ENCODE data around the gene APOA1. TPM values are rescaled to one million over a fixed set of nuclear protein-coding genes. Genes with fewer than 3 reads are reported as not detected.

Gene APOA1
- polyA plus RNA-seq, 1 experiment, result not detected

DNA sequence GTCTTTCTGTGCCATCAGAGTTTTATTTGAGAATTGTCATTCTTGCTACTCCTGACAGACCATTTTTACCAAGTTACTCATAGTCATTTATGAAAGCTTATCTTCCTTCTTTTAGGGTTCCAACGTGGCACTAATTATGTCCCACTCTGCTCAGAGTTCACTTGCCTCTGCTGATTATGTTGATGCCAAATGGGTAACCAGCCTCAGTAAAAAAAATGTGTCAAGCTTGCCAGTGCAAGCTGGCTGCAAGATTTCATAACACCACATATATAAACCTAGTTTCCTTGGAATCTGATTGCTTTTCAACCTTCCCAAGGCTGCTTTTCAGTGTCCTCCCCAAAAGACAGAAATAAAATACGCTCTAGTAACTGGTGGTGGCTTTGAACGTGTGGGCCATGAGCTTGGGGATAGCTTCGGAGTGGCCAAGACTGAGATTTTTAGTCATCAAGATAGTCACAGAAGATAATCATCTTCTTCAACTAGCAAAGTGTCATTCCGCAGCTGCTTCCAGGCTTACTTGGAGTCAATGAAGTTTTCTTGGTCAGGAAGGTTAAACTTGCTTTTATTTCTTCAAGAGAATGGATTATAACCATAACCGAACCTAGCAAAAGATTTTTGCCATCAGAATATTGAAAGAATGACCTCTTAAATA, 29.5 kb upstream of the APOA1 start:
- H3K27me3 ChIP-seq (ENCODE audit: control insufficient read depth, insufficient read depth, low read length), result no peaks in the 10 kb centered on the region
- TF ChIP-seq, protein P1, sequence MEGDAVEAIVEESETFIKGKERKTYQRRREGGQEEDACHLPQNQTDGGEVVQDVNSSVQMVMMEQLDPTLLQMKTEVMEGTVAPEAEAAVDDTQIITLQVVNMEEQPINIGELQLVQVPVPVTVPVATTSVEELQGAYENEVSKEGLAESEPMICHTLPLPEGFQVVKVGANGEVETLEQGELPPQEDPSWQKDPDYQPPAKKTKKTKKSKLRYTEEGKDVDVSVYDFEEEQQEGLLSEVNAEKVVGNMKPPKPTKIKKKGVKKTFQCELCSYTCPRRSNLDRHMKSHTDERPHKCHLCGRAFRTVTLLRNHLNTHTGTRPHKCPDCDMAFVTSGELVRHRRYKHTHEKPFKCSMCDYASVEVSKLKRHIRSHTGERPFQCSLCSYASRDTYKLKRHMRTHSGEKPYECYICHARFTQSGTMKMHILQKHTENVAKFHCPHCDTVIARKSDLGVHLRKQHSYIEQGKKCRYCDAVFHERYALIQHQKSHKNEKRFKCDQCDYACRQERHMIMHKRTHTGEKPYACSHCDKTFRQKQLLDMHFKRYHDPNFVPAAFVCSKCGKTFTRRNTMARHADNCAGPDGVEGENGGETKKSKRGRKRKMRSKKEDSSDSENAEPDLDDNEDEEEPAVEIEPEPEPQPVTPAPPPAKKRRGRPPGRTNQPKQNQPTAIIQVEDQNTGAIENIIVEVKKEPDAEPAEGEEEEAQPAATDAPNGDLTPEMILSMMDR (IDR thresholded peaks at IDR 0.05; ENCODE audit: low read depth, low read length), result no peak
- H3K27ac ChIP-seq (ENCODE audit: low read depth, low read length), result no peak overlapping the region
- CTCF ChIA-PET, result interaction anchor here (0.6 to 1.9 kb wide), 3 partner anchors 12 to 232 kb away, joined by 3 to 4 read pairs (median 3); no protein-coding TSS in a partner anchor
- no peak overlapping the region for H3K4me3 ChIP-seq (ENCODE audit: low read depth, low read length)
- POLR2A ChIA-PET, result no interaction called here
- DNase-seq (ENCODE audit: low read depth, low spot score), result no peak
- no peaks in the 10 kb centered on the region for H3K9me3 ChIP-seq (ENCODE audit: control insufficient read depth, insufficient read depth, low read length)

- no peak for DNase-seq (ENCODE audit: low read depth, low spot score)
- H3K9me3 ChIP-seq (ENCODE audit: control insufficient read depth, insufficient read depth, low read length), result no peaks in the 10 kb centered on the region
- TF ChIP-seq, protein P1 (IDR thresholded peaks at IDR 0.05; ENCODE audit: low read depth, low read length), result no peak
- POLR2A ChIA-PET, result no interaction called here
- H3K27me3 ChIP-seq (ENCODE audit: control insufficient read depth, insufficient read depth, low read length), result no peaks in the 10 kb centered on the region
- CTCF ChIA-PET, result interaction anchor here (1.0 kb wide), 1 partner anchor 15 kb away, joined by 4 read pairs; no protein-coding TSS in a partner anchor
- no peak overlapping the region for H3K4me3 ChIP-seq (ENCODE audit: low read depth, low read length)
- no peak overlapping the region for H3K27ac ChIP-seq (ENCODE audit: low read depth, low read length)
Measured at GRCh38 chr11:116865696-116866095, 28.3 kb upstream of the APOA1 start.

DNA sequence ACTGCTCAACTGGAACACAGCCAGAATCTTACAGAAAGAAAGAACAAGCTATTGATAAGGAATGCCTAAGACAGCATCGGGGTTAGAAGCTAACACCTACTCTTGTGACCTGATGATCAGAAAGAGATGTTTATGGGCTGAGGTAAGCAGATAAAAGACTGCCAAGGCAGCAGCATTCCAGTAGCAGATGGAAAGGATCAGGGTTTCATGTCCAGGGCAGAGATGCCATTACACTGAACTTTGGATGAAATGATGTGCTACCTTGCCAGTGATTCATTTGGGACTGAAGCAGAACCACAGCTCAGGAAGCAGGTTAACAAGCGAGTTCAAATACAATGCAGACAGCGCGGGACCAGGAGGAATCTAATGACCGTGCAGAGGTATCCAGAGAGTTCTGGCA, 27.1 kb upstream of the APOA1 start:
- TF ChIP-seq, protein P1 (IDR thresholded peaks at IDR 0.05; ENCODE audit: low read depth, low read length), result no peak

GRCh38 chr11:116862951-116863350, 25.5 kb upstream of the APOA1 start:
- no peak overlapping the region for H3K27ac ChIP-seq (ENCODE audit: low read depth, low read length)
- CTCF ChIA-PET, result interaction anchor here (1.1 kb wide), 1 partner anchor 16 kb away, joined by 4 read pairs; no protein-coding TSS in a partner anchor
- no peak overlapping the region for H3K4me3 ChIP-seq (ENCODE audit: low read depth, low read length)
- TF ChIP-seq, protein P1 (IDR thresholded peaks at IDR 0.05; ENCODE audit: low read depth, low read length), result no peak
- H3K9me3 ChIP-seq (ENCODE audit: control insufficient read depth, insufficient read depth, low read length), result no peaks in the 10 kb centered on the region
- POLR2A ChIA-PET, result no interaction called here
- no peak for DNase-seq (ENCODE audit: low read depth, low spot score)
- no peaks in the 10 kb centered on the region for H3K27me3 ChIP-seq (ENCODE audit: control insufficient read depth, insufficient read depth, low read length)

More for the DNA sequence above, 27.1 kb upstream of the APOA1 start:
- CTCF ChIA-PET, result interaction anchor here (0.9 to 1.2 kb wide), 5 partner anchors 16 to 242 kb away, joined by 3 to 5 read pairs (median 3); partner anchors contain the start of gene APOA5
- POLR2A ChIA-PET, result interaction anchor here (0.7 kb wide), 1 partner anchor 29 kb away, joined by 3 read pairs; no protein-coding TSS in a partner anchor
- Histone ChIP-seq H3K4me3 (ENCODE audit: low read depth, low read length) (no peak overlapping the region), H3K27me3 (ENCODE audit: control insufficient read depth, insufficient read depth, low read length) (no peaks in the 10 kb centered on the region), H3K9me3 (ENCODE audit: control insufficient read depth, insufficient read depth, low read length) (no peaks in the 10 kb centered on the region), H3K27ac (ENCODE audit: low read depth, low read length) (no peak overlapping the region)
- no peak for DNase-seq (ENCODE audit: low read depth, low spot score)

DNA sequence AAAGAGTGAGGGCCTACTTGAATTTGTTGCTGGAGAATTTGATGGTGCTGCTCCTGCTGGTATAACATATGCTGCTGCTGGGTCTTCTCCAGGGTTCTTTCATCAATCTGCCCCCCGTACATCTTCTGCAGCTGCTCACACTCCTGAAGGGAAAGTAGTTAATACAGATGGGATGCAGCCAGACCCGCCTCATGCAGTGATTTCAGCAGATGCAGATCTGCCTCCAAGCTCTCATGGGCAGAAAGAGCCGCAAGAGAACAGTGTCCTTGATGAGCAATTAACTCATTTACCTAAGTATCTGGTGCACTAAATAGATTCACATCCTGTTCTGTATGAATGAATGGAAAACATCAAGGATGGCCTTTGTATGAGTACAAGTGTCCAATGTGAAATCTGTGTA, 24.8 kb upstream of the APOA1 start:
- POLR2A ChIA-PET, result interaction anchor here (1.3 kb wide), 1 partner anchor 9 kb away, joined by 3 read pairs; no protein-coding TSS in a partner anchor
- Histone ChIP-seq H3K27ac (ENCODE audit: low read depth, low read length) (no peak overlapping the region), H3K9me3 (ENCODE audit: control insufficient read depth, insufficient read depth, low read length) (no peaks in the 10 kb centered on the region), H3K4me3 (ENCODE audit: low read depth, low read length) (no peak overlapping the region), H3K27me3 (ENCODE audit: control insufficient read depth, insufficient read depth, low read length) (no peaks in the 10 kb centered on the region)
- no peak for DNase-seq (ENCODE audit: low read depth, low spot score)
- TF ChIP-seq, protein P1 (IDR thresholded peaks at IDR 0.05; ENCODE audit: low read depth, low read length), result no peak
- CTCF ChIA-PET, result interaction anchor here (1.1 to 1.4 kb wide), 4 partner anchors 17 to 243 kb away, joined by 4 to 5 read pairs (median 4); partner anchors contain the start of gene APOA5
